ENCODE measurements around the gene EXOC3.
"Not testable (repeated sequence)": the region's sequence is repeated elsewhere in the genome, so short reads cannot be mapped to it uniquely, and the experiment has no call there.

The EXOC3 gene

DNA sequence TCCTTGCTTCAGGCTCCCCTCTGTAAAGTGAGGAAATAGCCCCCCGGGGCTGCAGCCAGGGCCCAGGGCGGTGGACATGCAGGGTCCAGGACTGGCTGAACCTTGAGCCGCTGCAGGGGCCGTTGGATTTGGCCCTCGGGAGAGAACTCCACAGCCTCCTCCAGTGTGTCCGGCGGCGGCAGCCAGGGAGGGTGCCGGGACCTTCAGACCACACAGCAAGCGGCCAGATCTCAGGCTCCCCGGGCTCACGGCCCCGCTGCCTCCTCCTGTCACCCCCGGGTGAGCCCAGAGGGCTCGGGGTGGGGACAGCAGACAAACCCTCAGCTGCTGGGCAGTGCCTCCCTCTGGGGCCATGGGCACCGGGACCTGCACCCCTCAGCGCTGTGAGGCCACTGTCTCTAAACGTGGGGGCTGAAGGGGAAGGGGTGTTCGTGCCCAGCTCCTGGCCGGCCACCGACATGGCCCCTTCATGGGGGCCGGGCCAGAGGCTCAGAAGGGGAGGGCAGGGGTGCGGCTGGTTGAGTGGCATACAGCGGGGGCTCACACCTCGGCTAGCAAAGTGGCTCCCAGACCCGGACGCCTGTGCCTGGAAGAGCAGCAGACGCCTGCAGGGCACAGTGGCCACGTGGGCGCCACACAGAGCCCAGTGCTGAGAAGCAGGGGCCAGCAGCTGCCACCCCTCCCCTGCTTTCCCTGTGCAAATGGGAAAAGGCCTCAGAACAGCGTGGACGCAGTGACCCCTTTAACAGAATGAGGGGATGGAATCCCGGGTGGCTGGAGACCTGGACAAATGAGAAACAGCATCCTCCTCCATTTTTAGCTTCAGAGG, 61.6 kb downstream of the EXOC3 start:
- Mint-ChIP-seq H3K4me1 (ENCODE audit: low read depth in 2 of 2) (no peaks in the 10 kb centered on the region), H3K27ac (no peak overlapping the region), H3K9me3 (no peaks in the 10 kb centered on the region), H3K27me3 (peaks cover 14 to 46% of the 10 kb centered on the region in 2 donors), H3K36me3 (ENCODE audit: insufficient read depth) (no peaks in the 10 kb centered on the region), H3K4me3 (no peak overlapping the region)
- ATAC-seq (replicated peaks): no peak
- no peak for DNase-seq

DNA sequence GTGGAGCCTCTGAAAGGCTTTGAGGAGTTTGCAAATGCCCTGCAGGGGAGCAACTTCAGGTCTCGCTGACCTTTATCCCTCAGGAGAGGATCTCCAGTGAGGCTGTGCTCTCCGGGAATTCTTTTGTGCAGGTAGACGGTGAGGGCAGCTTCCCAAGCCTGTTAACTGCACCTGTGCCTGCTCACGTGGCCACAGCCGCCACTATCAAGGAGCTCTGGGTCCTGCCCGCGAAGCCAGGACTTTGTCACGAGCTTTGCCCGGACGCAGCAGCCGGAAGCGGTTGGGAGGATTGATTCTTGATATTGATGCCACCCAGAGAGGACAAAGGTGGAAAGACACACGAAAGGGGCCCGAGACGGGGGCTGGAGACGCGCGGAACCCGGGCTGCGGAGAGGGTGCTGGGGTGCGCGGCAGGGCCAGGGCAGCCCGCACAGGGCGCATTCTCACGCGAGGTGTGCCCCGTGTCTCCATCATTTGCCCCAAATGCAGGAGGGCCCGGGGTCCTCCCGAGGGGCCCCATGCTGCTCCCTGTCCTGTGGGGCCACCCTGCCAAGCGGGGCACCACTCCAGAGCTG, 63.1 kb downstream of the EXOC3 start:
- DNase-seq: no peak
- H3K4me1 Mint-ChIP-seq (ENCODE audit: low read depth in 2 of 2): no peaks in the 10 kb centered on the region
- no peak for ATAC-seq (replicated peaks)
- no peak overlapping the region for H3K27ac Mint-ChIP-seq
- no peak overlapping the region for H3K4me3 Mint-ChIP-seq
- no peaks in the 10 kb centered on the region for H3K9me3 Mint-ChIP-seq
- peaks cover 0 to 41% of the 10 kb centered on the region in 2 donors for H3K27me3 Mint-ChIP-seq
- no peaks in the 10 kb centered on the region for H3K36me3 Mint-ChIP-seq (ENCODE audit: insufficient read depth)

DNA sequence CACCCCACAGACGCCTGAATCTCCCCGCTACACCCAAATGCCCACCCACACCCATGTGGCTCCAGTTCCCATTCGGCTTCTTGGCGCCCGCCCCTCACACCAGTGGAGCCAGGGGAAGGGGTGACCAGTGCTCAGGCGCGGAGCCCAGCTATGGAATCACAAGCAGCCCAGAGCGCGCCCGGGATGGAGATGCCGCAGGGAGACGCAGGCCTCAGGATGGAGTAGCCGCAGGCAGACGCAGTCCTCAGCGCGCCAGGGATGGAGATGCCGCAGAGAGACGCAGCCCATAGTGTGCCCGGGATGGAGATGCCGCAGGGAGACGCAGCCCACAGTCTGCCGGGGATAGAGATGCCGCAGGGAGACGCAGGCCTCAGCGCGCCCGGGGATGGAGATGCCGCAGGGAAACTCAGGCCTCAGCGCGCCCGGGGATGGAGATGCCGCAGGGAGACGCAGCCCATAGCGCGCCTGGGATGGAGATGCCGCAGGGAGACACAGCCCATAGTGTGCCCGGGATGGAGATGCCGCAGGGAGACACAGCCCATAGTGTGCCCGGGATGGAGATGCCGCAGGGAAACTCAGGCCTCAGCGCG, 65.1 kb downstream of the EXOC3 start:
- H3K9me3 Mint-ChIP-seq; H3K4me3 Mint-ChIP-seq; H3K4me1 Mint-ChIP-seq (ENCODE audit: low read depth in 2 of 2); ATAC-seq (replicated peaks); H3K36me3 Mint-ChIP-seq (ENCODE audit: insufficient read depth); H3K27ac Mint-ChIP-seq; DNase-seq: not testable (repeated sequence)
- peaks cover 0 to 27% of the 10 kb centered on the region in 2 donors for H3K27me3 Mint-ChIP-seq

DNA sequence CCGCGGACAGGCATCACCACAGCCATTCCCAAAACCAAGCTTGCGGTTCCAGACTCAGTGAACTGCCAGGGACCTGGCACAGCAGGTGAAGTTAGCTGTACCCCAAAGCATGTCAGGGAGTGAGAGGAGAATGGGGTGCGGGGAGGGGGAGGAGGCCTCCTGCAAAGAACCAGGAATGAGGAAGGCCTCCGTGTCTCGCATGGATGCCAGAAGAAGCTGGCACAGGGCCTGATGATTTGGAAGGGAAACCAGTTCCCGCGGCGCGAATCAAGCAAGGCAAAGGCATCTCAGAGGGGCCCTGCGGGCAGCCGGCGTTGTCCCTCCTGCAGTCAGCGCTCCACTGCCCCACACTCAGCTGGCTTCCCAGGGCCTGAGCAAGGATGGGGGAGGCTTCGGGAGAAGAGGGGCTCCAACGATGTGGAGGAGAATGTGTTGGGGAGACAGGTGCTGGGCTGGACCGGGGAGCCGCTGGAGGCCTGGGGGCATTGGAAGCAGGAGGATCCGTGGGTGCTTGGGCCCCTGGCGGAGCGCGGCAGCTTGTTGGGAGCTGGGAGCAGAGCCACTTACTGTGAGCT, 66.7 kb downstream of the EXOC3 start:
- Mint-ChIP-seq H3K27me3 (peaks cover 0 to 16% of the 10 kb centered on the region in 2 donors), H3K27ac (no peak overlapping the region), H3K9me3 (no peaks in the 10 kb centered on the region), H3K4me1 (ENCODE audit: low read depth in 2 of 2) (no peaks in the 10 kb centered on the region), H3K4me3 (no peak overlapping the region), H3K36me3 (ENCODE audit: insufficient read depth) (no peaks in the 10 kb centered on the region)
- DNase-seq (no peak), ATAC-seq (replicated peaks) (no peak)

DNA sequence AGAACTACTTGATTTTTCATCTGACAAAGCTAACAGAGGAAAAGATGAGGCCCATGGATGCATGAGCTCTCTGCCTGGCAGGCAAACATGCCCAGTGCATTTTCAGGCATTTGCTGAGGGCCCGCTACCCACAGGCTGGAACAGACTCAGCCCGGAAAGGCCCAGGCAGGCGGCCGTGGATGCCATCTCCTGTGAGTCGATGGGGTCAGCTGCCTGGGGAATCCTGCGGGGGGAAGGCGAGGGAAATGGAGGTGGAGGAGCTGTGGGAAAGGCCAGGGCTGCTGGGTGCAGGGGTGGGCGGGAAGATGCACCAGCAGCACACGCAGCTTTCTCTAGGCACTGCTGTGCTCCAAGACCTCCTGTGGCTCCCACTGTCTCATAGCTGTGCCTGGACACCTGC, 67.5 kb downstream of the EXOC3 start:
- Mint-ChIP-seq H3K9me3 (no peaks in the 10 kb centered on the region), H3K27me3 (peaks cover 4 to 23% of the 10 kb centered on the region in 2 donors), H3K36me3 (ENCODE audit: insufficient read depth) (no peaks in the 10 kb centered on the region), H3K27ac (no peak overlapping the region), H3K4me1 (ENCODE audit: low read depth in 2 of 2) (no peaks in the 10 kb centered on the region), H3K4me3 (no peak overlapping the region)
- DNase-seq (no peak), ATAC-seq (replicated peaks) (no peak)

DNA sequence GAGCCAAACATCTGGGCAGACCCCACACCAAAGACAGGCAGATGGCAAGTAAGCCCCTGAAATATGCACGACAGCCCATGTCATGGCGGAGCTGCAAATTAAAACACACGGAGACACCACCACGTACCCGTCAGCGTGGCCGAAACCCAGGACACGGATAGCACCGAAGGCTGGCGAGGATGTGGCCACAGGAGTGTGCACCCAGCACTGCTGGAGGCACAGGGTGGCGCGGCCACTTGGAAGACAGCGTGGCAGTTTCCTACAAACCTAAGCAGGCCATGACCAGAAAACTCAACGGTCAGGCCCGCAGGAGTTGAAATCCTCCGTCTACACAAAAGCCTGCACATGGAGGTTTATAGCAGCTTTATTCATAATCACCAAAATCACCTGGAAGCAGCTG, 68.5 kb downstream of the EXOC3 start:
- Mint-ChIP-seq H3K36me3 (ENCODE audit: insufficient read depth) (no peaks in the 10 kb centered on the region), H3K27me3 (peaks cover 10 to 32% of the 10 kb centered on the region in 2 donors), H3K27ac (no peak overlapping the region), H3K4me3 (no peak overlapping the region), H3K9me3 (no peaks in the 10 kb centered on the region), H3K4me1 (ENCODE audit: low read depth in 2 of 2) (no peaks in the 10 kb centered on the region)
- ATAC-seq (replicated peaks): no peak
- DNase-seq: no peak

DNA sequence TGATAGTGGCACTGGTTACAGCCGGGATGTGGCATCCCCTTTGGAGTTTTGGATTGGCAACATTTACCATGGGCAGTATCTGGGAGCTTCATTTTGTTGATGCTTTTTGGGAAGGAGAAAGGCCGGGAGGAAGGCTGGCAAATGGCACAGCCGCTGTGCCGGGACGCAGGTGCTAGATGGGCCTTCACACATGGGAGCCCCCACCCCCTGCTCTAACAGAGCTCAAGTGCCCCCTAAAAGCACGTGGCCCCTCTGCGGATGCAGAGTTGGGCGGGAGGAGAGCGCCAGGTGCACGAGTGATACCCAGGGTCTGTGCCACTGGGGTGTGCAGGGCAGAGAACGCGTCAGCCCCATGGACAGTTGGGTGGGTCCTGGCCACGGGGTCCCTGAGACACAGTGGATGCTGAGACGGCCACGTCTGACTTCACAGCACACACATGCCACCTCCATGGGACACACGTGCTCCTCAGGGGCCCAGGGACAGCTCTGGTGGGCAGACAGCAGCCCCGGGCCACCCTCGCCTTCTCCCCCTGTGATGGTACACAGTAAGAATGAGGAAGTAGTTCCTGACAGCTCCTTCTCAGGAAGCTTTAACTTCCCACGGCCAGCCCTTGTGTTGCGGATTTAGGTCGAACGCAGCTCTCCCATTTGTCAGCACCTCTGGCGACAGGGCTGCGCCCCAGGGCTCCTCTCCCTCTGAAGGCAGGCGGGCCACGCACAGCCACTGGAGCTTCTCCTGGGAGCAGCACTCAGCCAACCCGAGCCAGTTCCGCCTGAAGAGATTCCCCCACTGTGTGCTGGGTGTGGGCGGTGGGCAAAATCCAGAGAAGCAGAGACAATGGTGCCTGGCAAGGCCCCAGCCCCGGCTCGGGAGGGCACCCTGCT, 70.5 kb downstream of the EXOC3 start:
- ATAC-seq (replicated peaks) (no peak), DNase-seq (no peak)
- peaks cover 0 to 3% of the 10 kb centered on the region in 2 donors for H3K9me3 Mint-ChIP-seq
- H3K27ac Mint-ChIP-seq: no peak overlapping the region
- H3K4me1 Mint-ChIP-seq (ENCODE audit: low read depth in 2 of 2): no peaks in the 10 kb centered on the region
- H3K4me3 Mint-ChIP-seq: no peak overlapping the region
- H3K36me3 Mint-ChIP-seq (ENCODE audit: insufficient read depth): no peaks in the 10 kb centered on the region
- peaks cover 24 to 51% of the 10 kb centered on the region in 2 donors for H3K27me3 Mint-ChIP-seq

DNA sequence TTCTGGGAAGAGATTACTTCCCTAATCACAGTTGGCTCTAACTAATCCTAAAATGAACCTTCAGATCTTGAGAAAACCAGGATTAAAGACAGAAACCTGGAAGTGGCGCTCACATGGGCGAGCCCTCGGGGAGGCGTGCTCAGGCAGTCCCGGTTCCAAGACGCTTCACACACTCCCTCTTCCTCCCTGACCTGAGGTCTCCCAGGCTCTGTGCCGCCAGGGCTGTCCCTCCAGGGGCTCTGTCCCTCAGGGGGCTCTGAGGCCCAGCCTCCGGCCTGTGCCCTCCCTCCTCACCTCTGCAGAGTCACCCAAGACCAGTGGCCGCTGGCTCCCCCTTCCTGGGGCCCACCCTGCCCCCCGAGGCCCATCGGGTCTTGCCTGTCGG, 71.1 kb downstream of the EXOC3 start:
- no peaks in the 10 kb centered on the region for H3K4me1 Mint-ChIP-seq (ENCODE audit: low read depth in 2 of 2)
- H3K9me3 Mint-ChIP-seq: peaks cover 0 to 3% of the 10 kb centered on the region in 2 donors
- H3K36me3 Mint-ChIP-seq (ENCODE audit: insufficient read depth): no peaks in the 10 kb centered on the region
- H3K4me3 Mint-ChIP-seq: no peak overlapping the region
- no peak overlapping the region for H3K27ac Mint-ChIP-seq
- peaks cover 24 to 50% of the 10 kb centered on the region in 2 donors for H3K27me3 Mint-ChIP-seq
- DNase-seq (no peak), ATAC-seq (replicated peaks) (no peak)

DNA sequence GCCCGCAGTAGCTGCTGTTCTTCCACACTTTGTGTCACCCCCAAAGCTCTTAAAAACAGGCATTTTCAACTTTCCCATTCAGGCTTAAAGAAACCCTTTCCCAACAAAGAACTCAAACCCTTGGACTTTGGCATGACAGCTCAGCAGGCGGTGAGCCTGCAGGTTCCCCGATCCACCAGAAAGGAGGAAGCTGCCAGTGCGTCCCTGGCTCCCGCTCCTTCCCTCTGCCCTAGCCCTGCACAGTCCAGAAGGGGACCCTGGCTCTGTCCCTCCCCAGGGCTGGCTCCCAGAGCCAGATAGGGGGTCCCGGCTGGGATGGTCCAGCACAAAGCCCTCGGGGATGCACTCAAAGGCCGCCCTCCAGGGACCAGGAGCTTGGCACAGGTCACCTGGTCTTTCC, 71.7 kb downstream of the EXOC3 start:
- DNase-seq (no peak), ATAC-seq (replicated peaks) (no peak)
- Mint-ChIP-seq H3K27ac (no peak overlapping the region), H3K9me3 (peaks cover 0 to 3% of the 10 kb centered on the region in 2 donors), H3K4me1 (ENCODE audit: low read depth in 2 of 2) (no peaks in the 10 kb centered on the region), H3K4me3 (no peak overlapping the region), H3K36me3 (ENCODE audit: insufficient read depth) (no peaks in the 10 kb centered on the region), H3K27me3 (peaks cover 24 to 44% of the 10 kb centered on the region in 2 donors)

DNA sequence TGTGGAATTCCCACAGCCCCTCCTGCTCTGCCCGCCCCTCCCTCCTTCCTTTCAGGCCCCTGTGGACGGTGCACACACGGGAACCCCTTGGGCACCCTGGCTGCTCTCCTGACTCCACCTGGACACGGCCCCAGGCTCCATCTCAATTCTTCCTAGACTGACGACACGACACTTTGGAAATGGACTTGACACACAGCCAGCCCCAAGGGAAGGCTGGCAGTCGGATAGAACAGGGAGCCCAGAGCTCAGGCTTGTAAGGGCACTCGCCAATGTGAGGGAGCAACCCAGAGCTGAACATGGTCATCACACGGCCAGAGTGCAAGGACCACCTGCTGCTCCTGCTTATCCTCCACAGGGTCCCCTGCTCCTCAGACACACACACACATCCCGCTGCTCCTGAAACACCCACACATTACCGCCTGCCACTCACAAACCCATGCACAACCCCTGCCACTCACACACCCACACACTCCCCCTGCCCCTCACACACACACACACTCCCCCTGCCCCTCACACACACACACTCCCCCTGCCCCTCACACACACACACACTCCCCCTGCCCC, 72.4 kb downstream of the EXOC3 start:
- no peaks in the 10 kb centered on the region for H3K4me1 Mint-ChIP-seq (ENCODE audit: low read depth in 2 of 2)
- ATAC-seq (replicated peaks): no peak
- no peak overlapping the region for H3K27ac Mint-ChIP-seq
- peaks cover 0 to 3% of the 10 kb centered on the region in 2 donors for H3K9me3 Mint-ChIP-seq
- no peaks in the 10 kb centered on the region for H3K36me3 Mint-ChIP-seq (ENCODE audit: insufficient read depth)
- H3K27me3 Mint-ChIP-seq: peaks cover 28 to 42% of the 10 kb centered on the region in 2 donors
- no peak for DNase-seq
- H3K4me3 Mint-ChIP-seq: no peak overlapping the region

DNA sequence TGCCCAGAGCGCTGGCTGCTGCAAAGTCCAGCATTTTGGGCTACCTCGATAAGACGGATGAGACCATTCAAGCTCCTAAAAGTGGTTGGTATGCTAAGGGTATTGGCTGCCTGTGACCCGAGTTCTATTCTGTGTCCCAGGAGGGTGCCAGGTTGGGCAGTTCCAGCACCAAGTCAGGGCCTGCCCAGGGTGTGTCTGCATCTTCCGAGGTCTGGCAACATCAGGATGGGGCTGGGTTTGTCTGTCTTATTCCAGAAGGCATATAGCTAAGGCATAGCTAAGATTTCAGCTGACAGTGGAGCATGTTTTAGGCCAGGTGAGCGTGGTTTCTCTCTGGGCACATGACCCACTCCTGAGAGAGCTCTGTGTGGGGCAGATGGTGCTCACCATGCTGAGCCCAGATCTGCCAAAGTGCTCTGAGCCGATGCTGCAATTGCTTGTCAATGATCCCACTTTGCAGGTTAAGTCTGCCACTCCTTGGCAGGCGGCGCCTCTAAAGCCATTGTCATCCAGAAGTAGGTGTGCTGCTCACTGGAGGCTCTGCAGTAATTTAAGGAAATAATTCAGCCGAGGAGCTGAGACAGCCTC, 73.5 kb downstream of the EXOC3 start:
- no peaks in the 10 kb centered on the region for H3K36me3 Mint-ChIP-seq (ENCODE audit: insufficient read depth)
- no peak overlapping the region for H3K27ac Mint-ChIP-seq
- peaks cover 33 to 49% of the 10 kb centered on the region in 2 donors for H3K27me3 Mint-ChIP-seq
- no peaks in the 10 kb centered on the region for H3K4me1 Mint-ChIP-seq (ENCODE audit: low read depth in 2 of 2)
- H3K4me3 Mint-ChIP-seq: no peak overlapping the region
- DNase-seq: no peak
- peaks cover 0 to 3% of the 10 kb centered on the region in 2 donors for H3K9me3 Mint-ChIP-seq
- no peak for ATAC-seq (replicated peaks)
